Heart left ventricle (tissue), 13 donors: ENCODE data around the gene RNASE8.

ENCODE experiments used
- POLR2A ChIP-seq, 2 donors: fragments of 450-650 bp; IDR thresholded peaks; one replicate each; pipeline ENCODE4 v1.6.1; 2017; ENCODE audit warnings: antibody characterized with exemption in 2 of 2, mild to moderate bottlenecking in 2 of 2, moderate library complexity in 2 of 2
- TF ChIP-seq, protein P1 (sequence below), 12 donors: fragments of 200-600 bp; sonication (generic) in 4 of 12; IDR thresholded peaks; one replicate each; pipeline versions ENCODE4 v1.5.0 to v1.8.0; 2018 to 2022; ENCODE audit warnings: antibody characterized with exemption in 12 of 12, mild to moderate bottlenecking in 5 of 12
- donor health status: ischemic (EF 13 %, LVEDD 7.1; RV severe dilation, severe dysfunction).
- donor health status: DM: no; HTN: yes; CAD: no.
- donor health status: DM: no; HTN: no; CAD: no.
- donor health status: ischemic (EF 25% LVEDD 6.9; RV normal size, moderate dysfunction).
- donor health status: ischemic (EF 25% LVEDD 5.7; RV mildly dilated, moderate dysfunction).
- donor health status: ischemic (EF 35%, LVEDD 5.7; RV mildly dilated, moderate dysfunction).
- donor health status: nonischemic (EF 11% LVEDD 7.7; RV severe dilation, severe dysfunction).
- donor health status: DM: yes; HTN: yes; CAD: no.
- donor health status: PGD.
- donor health status: ischemic (EF 29% LVEDD 5.4; RV normal size, mild dysfunction).
- donor health status: nonischemic (EF 23%, LVEDD 6.1; RV moderate dilation, normal function).

DNA sequence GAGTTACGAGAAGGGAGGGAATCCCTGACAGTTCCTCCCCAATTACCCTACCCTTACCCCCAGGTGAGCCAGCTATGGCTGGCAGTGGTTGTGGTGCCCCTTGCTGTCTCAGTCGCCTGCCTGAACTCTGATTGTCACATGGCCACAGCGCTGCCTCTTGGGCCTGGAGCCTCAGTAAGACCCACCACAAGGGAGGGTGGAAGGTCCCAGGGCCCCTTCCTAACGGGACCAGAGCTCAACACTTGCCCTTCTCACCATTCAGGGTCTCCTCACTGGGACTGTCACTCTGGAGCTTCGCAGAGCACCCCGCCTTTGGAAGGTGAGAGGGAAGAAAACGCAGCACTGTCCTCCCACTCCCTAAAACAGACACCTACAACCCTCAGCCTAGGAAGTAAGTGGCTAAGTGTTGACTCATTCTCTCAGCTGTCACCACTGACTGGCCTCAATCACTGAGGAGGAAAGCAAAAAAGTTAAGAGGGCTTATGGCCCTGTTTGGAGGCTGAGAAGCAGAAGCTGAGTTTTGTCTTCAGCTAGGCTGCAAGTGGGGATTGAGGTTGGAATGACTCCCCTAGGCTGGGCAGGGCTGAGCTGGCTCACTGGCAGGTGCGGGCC is 44.3 kb downstream of the RNASE8 start:
- TF ChIP-seq, protein P1, sequence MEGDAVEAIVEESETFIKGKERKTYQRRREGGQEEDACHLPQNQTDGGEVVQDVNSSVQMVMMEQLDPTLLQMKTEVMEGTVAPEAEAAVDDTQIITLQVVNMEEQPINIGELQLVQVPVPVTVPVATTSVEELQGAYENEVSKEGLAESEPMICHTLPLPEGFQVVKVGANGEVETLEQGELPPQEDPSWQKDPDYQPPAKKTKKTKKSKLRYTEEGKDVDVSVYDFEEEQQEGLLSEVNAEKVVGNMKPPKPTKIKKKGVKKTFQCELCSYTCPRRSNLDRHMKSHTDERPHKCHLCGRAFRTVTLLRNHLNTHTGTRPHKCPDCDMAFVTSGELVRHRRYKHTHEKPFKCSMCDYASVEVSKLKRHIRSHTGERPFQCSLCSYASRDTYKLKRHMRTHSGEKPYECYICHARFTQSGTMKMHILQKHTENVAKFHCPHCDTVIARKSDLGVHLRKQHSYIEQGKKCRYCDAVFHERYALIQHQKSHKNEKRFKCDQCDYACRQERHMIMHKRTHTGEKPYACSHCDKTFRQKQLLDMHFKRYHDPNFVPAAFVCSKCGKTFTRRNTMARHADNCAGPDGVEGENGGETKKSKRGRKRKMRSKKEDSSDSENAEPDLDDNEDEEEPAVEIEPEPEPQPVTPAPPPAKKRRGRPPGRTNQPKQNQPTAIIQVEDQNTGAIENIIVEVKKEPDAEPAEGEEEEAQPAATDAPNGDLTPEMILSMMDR (IDR thresholded peaks at IDR 0.05): no peak
- TF ChIP-seq POLR2A (IDR thresholded peaks at IDR 0.05): no peak
